NOMO-1 treated with DMSO at 0.1 percent for 48 hours (cell line): Measurements from ENCODE around the gene MCEE.
"Not testable (repeated sequence)": the region's sequence is repeated elsewhere in the genome, so short reads cannot be mapped to it uniquely, and the experiment has no call there.

Source experiments
- DNase-seq: peaks from one replicate; lab custom pipeline; 2025; ENCODE audit not compliant: unreplicated experiment; lab: John Stamatoyannopoulos, UW

The MCEE gene

DNA sequence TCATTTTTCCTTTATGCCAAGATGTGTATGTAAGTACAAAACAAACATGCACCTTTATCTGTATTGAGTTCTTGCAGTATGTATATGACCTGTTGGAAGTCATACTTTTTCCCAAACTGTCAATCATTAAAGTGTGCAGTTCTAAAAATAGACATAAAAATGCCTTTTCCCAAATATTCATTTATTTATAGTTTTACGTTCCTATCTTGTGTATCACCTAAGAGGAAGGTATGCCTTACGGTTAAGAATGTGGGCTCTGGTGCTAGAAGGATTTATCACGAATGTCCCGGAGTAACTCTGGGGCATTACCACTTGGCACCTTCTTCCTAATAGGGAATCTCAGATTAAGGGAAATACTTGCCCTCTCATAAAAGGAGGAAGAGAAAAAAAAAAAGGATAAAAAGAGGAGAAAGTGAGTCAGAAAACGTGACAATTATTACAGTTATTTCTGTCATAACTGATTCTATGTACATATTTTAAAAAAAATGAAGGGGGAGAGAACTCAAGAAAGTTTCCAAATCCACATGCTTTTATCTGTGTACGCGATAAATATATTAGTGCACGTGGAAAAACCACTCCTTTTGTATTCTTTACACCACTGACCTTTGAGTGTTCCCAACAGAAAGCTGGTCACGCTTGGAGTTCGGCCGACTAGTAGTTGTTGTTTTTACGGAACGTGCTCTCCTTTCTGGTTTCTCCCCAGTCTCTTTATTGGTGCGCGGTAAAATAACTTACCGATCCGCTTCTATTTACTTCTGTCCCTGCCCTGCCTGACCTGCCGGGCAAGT, 721 bp downstream of the MCEE start:
- no peak for DNase-seq

DNA sequence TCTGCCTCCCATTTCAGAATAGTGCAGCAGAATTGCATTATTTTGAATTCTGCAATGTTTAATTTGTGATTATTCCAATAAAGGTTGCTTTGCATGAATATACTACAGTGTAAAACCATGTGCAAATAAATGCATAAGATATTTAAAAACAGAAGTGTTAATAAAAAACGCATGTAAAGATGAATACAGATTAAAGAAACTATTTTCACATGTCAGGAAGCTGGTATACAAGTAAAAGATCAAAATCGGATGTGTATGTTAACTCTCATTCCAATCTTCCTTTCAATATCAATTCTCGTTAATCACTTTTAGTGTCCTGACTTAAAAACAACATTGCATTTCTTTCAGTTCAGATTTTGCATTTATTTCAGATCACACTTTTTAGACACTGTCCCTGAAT, 3.1 kb downstream of the MCEE start:
- no peak for DNase-seq

DNA sequence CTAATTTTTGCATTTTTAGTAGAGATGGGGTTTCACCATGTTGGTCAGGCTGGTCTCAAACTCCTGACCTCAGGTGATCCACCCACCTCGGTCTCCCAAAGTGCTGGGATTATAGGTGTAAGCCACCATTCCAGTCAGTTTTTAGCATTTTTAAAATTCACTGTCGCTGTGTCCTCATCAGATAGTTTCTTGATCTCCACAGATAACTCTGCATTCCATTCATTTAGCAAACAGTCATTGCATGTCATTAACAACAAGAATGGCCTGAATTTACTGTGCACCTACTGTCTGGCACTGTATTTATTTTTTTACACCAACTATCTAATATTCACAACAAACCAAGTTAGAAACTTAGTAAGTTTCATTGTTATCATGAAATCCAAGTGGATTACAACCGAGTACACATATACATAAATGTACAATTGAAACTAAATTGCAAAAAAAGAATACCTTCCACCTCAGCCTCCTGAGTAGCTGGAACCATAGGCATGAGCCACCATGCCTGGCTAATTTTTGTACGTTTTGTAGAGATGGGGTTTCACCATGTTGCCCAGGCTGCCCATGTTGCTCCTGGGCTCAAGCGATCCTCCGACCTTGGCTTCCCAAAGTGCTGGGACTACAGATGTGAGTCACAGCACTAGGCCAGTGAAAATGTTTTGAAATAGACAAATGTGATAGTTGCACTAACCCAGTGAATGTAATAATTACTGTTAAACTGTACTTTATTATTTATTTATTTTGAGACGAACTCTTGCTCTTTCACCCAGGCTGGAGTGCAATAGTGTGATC, 4.3 kb downstream of the MCEE start:
- DNase-seq: no peak

DNA sequence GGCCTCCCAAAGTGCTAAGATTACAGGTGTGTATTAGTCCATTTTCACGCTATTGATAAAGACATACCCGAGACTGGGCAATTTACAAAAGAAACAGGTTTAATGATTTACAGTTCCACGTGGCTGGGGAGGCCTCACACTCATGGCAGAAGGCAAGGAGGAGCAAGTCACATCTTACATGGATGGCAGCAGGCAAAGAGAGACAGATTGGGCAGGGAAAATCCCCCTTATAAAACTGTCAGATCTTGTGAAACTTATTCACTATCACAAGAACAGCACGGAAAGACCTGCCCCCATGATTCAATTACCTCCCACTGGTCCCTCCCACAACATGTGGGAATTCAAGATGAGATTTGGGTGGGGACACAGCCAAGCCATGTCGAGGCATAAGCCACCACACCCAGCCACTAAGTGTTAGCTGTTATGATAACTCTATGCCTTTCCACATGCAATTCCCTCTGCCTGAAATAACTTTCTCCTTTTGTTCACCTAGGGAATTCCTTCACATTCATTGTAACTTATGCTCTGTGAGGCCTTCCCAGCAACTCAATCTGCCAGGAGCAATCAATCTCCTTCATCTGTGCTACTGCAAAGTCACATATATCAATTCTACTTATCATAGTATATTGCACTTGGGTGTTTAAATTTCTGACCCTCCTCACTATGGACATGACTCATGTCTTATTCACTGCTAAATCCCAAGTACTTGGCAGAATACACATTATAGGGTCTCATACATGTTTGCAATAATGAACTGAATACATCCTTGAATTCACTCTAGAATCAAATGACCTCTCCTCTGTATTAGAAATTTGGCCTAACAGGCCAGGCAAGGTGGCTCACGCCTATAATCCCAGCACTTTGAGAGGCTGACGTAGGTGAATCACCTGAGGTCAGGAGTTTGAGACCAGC, 7.4 kb downstream of the MCEE start:
- DNase-seq: no peak

DNA sequence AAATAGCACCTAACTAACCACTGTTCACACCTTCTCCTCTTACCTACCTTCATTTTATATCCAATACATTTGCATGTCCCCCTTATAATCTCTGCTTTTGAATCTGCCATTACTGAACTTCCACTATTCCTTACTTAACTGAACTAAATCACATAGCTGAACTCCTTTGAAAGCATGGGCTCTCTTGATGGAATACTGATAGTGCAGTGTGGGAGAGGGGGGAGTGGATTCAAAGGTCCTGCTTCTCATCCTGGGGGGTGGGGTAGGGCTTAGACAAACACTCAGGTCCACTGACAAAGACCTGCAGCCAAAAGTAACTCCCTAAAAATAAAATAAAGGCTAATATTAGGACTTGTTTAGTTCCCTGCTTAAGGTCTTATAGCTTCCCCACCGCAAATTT, 8.6 kb downstream of the MCEE start:
- no peak for DNase-seq

DNA sequence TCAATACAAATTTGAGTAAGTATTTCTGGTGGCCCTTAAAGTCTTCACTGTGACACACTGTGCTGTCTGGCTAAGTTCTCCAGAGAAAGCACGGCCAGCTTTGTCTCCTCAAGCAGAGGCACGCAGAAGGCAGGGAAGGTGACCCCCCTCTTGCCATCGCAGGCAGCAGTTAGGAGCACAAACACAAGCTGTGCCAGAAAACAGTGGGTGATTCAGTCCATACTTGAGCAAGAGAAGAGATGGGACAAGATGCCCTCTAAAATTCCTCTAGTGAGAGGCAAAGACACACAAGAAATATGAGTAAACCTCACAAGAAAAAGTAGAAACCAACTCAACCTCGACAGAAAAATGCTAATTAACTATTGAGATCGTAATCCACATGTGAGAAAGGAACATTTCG, 9.8 kb downstream of the MCEE start:
- DNase-seq: no peak

DNA sequence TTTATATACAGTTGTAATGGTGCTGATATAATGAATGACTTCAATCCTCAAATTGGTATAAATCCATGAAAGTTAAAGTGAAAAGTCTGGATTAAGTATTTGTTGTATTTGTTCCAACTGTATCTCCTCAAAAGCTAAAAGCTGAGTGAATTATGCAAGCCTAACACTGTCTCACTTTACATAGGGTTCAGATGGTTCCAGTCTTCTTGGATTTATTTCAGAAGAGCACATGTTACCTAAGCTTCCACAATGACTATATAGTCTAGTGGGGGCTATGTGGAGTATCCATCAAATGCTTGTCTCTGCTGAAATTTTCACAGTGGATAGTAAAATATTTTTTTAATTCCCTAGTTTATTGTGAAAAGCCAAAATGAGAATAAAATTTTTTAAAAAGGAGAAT, 13.0 kb downstream of the MCEE start:
- DNase-seq: no peak

DNA sequence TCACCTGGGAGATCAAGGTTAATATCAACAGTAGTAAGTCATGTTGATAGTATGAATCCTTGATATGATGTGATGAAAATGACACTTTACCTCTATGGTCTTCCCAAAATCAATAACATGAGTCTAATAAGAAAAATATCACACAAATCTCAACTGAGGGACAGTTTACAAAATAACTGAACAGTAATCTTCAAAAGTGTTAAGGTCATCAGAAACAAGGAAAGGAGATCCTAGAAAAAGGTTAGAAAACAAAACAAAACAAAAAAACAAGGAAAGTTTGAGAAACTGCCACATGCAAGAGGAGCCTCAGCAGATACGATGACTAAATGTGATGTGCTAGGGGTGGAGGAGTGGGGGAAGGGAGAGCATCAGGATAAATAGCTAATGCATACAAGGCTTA, 16.2 kb downstream of the MCEE start:
- DNase-seq: no peak

DNA sequence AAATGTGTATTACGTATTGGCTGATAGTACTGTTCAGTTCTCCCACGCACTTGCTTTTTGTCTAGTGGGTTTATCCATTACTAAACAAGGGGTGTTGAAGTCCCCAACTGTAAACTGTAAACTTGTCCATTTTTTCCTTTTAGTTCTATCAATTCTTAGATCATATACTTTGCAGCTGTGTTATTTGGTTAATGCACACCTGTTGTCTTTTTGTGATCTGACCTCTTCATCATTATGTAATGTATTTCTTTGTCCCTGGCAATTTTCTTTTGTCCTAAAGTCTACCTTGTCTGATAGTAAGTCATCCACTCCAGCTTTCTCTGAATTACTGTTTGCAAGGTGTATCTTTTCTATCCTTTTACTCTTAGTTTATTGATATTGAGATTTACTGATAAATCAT, 21.9 kb downstream of the MCEE start:
- no peak for DNase-seq

DNA sequence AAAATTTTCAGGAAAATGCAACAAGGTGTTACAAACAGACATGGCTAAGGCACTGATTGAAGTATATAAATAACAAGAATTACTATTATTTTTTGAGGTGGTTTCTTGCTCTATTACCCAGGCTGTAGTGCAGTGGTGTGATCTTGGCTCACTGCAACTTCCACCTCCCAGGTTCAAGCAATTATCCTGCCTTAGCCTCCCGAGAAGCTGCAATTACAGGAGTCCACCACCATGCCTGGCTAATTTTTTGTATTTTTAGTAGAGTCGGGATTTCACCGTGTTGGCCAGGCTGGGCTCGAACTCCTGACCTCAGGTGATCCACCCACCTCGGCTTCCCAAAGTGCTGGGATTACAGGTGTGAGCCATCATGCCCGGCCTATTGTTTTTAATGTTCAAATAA, 23.6 kb downstream of the MCEE start:
- not testable (repeated sequence) for DNase-seq

DNA sequence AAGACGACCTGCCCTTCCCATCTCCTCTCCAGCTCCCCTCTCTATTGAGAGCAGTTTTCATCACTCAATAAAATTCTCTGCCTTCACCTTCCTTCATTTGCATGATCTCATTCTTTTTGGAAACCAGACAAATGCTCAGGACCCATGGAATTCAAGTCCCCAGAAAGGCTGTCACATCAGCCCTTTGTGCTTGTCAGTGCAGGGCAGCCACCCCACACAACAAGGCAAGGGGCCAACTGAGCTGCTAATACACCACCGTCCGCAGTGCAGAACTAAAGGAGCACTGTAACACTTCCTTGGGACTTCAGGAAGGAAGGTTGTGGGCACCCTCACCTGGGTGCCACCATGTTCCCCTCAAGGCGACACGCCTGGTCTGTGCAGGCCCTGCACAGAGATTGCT, 26.2 kb downstream of the MCEE start:
- DNase-seq: no peak

DNA sequence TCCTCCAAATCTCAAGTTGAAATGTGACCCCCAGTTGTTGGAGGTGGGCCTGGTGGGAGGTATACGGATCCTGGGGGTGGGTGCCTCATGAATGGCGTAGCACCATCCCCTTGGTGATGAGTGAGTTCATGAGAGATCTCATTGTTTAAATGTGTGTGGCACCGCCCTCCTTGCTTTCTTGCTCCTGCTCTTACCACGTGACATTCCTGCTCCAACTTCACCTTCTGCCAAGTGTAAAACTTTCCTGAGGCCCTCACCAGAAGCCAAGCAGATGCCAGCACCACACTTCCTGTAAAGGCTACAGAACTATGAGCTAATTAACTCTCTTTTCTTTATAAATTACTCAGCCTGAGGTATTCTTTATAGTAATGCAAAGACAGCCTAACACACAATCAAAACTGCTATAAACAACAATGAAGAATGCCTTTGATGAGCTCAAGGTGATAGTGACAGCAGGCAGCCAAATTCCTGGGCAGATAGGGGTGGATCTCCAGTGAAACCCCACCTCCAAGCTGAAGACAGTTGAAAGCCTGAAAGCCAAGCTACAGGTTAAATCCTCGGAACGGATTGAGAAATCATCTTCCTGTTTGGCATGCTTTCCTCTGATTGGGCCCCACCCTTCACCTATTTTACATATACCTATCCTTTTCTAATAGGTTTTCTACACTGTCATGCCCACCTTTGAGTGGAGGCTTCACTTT, 26.9 kb downstream of the MCEE start:
- no peak for DNase-seq

DNA sequence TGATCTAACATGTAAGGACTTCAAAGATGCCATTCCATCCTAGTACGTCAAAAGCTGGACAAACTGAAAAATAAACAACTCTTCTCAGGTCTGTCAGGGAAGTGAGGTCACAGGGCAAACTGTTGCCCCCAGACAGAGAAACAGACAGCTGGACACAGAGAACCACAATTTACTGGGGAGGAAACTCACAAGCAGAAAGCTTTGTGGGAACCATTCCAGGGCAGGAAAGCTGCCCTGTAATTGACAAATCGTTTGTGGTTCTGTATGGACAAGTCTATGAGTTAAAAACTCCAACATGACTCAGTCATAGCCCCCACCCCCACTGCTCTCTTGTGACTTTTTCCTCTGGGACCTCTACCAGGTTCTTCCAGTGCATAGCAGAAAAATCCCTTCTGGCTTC, 28.4 kb downstream of the MCEE start:
- DNase-seq: peak; percentile 7

DNA sequence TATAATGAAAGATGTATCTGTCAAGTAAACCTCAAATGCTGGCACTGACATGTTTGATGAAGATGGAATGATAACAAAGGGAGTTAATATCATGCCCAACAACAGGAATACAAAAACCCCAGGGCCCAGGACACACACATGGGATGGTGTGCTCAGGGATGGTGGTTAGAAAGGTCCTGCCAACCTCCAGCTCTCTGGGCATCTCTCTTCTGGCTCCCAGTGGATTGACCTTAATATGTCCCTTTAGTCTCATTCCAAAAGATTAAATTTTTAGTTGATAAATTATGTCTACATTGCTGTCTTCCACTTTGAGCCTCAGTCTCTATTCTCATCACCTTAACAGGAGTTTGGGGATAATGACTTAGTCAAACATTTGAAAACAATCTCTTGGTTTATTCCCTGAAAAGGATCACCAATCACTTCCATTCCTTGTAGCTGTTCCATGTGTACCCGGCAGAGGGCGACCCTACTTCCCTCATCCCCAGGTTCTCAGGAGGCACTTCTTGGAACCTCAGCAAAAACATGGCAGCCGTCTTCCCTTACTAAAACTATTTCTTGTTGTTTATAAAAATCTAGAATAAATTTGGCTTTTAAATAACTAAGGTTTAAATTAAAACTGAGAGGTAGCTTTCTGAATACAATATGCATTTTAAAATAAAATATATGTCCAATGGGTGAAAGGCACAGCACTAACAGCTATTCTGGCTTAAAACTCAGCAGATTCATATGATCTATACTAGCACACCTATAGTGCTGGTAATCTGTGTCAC, 29.6 kb downstream of the MCEE start:
- peak; percentile 45 for DNase-seq

DNA sequence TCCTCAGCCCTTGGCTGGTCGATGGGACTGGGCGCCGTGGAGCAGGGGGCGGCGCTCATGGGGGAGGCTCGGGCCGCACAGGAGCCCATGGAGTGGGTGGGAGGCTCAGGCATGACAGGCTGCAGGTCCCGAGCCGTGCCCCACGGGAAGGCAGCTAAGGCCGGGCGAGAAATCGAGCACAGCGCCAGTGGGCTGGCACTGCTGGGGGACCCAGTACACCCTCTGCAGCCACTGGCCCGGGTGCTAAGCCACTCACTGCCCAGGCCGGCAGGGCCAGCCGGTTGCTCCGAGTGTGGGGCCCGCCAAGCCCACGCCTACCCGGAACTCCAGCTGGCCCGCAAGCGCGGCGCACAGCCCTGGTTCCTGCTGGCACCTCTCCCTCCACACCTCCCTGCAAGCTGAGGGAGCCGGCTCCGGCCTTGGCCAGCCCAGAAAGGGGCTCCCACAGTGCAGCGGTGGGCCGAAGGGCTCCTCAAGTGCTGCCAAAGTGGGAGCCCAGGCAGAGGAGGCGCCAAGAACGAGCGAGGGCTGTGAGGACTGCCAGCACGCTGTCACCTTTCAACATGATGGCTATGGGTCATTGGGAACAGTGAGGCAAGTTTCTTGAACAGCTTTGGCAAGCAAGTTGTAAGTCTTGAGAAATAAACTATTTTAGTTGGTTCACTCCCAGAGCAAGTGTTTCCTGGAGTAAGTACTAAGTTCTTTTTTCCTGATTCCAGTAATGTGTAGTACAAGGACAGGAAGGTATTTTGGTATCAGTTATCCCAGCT, 37.4 kb downstream of the MCEE start:
- not testable (repeated sequence) for DNase-seq

DNA sequence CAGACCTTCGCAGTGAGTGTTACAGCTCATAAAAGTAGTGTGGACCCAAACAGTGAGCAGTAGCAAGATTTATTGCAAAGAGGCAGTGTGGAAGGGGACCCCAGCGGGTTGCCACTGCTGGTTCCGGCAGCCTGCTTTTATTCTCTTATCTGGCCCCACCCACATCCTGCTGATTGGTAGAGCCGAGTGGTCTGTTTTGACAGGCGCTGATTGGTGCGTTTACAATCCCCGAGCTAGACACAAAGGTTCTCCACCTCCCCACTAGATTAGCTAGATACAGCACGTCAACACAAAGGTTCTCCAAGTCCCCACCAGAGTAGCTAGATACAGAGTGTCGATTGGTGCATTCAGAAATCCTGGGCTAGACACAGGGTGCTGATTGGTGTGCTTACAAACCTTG, 38.2 kb downstream of the MCEE start:
- DNase-seq: not testable (repeated sequence)

DNA sequence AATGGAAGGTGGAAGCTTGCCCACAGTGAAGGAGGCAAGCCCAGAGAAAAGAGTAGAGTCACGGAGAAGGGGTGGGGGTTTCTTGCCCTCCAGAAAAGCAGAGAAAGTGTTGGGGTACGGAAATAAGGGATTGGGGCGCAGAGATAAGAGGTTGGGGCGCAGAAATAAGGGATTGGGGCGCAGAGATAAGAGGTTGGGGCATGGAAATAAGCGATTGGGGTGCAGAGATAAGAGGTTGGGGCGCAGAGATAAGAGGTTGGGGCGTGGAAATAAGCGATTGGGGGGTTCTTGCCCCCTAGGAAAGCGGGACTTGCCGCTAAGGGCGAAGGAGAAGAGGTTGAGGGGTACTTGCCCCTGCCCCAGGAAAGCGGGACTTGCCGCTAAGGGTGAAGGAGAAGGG, 40.6 kb downstream of the MCEE start:
- DNase-seq: not testable (repeated sequence)

DNA sequence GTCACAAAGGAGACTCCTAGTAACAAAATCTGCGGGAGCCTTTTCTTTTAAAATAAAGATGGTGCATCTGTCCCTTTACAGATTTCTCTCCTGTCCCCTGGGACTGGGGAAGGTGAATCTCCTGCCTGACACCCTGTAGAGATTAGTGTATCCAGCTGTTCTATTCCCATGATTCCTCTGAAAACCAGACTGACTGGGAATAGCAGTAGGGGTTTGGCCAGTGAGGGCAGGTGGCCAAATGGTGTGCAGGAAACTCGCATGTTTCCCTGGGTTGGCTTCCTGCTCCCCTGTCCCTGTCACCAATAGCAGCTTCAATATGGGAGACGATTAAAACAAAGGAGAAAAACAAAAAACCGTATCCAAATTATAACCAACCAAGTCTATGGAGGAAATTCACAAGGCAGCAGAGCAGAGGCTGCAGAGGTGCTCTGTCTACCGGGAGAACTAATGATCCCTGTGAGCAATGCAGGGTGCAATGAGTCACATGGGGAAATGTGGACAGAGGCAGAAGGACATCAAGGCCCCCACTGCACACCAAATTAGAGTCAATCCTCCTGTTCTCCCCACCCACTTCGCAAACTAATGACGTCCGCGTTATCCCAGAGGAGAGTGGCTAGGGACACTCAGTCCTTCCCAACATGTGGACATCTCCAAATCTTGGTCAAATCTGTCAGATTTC, 44.6 kb downstream of the MCEE start:
- not testable (repeated sequence) for DNase-seq
